HG03064 (cell line): Measurements from ENCODE around the gene FCGR1A.
"Not testable (repeated sequence)": the region's sequence is repeated elsewhere in the genome, so short reads cannot be mapped to it uniquely, and the experiment has no call there.

Experiments used
- ATAC-seq: cut with Tn5 transposase; IDR thresholded peaks from one replicate; pipeline ENCODE4 v1.9.1; 2021; ENCODE audit warnings: low read depth; ENCODE audit not compliant: unreplicated experiment

FCGR1A gene

GRCh38 chr1:149831764-149832315 lies 49.3 kb downstream of the FCGR1A start:
- peak; percentile 12 for ATAC-seq

GRCh38 chr1:149832316-149833126 lies 50.0 kb downstream of the FCGR1A start:
- peak; percentile 65 for ATAC-seq

DNA sequence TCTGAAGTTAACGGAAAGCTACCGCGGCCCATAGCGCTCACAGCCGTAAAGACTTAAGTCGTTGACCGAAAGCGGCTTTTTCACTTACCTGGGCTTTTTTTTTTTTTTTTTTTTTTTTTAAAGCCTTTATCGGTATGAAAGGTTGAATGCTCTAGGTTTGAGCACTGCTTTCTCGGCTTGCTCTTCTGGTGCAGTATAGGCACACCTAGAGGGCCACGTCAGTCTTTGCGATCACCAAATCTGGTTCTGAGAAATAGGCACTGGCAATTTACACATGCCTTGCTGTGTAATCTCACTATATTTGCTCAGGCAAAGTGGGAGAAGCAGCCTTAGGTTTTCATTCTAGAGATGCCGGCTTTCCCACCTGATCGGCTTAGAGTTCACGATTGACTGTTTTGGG lies 50.6 kb downstream of the FCGR1A start:
- peak; percentile 4 for ATAC-seq

DNA sequence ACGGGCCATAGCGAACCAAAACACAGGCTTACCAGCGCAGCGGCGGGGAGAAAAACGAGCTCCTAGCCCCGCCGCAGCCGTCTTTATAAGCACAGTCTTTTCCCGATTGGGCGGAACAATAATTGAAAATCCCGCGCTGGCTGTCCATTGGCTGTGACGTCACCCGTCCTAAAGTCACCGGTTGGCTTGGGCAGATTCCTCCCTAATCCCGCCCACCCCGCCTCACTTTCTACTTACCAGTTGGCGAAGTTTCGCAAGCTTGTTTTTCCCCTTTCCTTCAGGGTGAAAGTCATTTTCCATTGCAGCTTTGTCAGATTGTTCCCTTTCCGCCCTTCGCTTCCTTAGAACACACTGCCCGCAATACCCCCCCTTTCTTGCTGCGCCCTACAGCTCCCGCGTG lies 58.7 kb downstream of the FCGR1A start:
- ATAC-seq, result not testable (repeated sequence)
